Fibroblast of mammary gland (primary cell): ENCODE data around the gene VSIR.

Experiments used
- DNase-seq: peaks from one replicate; pipeline ENCODE4 v3.0.0-alpha.2; 2010; ENCODE audit warnings: low read depth
- H3K4me3 ChIP-seq: 2 replicates; pipeline ENCODE4 v1.5.1; 2011; ENCODE audit warnings: low read depth, mild to moderate bottlenecking, low read length, moderate library complexity; ENCODE audit not compliant: control insufficient read depth
- CTCF ChIP-seq: conservative IDR thresholded peaks from 2 replicates; pipeline ENCODE4 v1.5.1; 2011; ENCODE audit warnings: low read depth, low read length, inconsistent platforms; ENCODE audit not compliant: control insufficient read depth, insufficient read depth

The VSIR gene

GRCh38 chr10:71805776-71806703 lies 32.7 kb upstream of the VSIR start:
- H3K4me3 ChIP-seq = no peak overlapping the region
- TF ChIP-seq CTCF = no peak
- no peak for DNase-seq

GRCh38 chr10:71804077-71804476 lies 30.8 kb upstream of the VSIR start:
- DNase-seq = no peak
- H3K4me3 ChIP-seq = no peak overlapping the region
- TF ChIP-seq CTCF = no peak

- TF ChIP-seq CTCF = no peak
- H3K4me3 ChIP-seq = no peak overlapping the region
- DNase-seq = no peak
Measured at GRCh38 chr10:71802715-71803488, 29.6 kb upstream of the VSIR start.

- no peak for DNase-seq
- TF ChIP-seq CTCF = no peak
- no peak overlapping the region for H3K4me3 ChIP-seq
Measured at GRCh38 chr10:71802235-71802634, 28.9 kb upstream of the VSIR start.

GRCh38 chr10:71801361-71801760 lies 28.0 kb upstream of the VSIR start:
- no peak for DNase-seq
- no peak overlapping the region for H3K4me3 ChIP-seq
- no peak for TF ChIP-seq CTCF

- no peak overlapping the region for H3K4me3 ChIP-seq
- DNase-seq = no peak
- no peak for TF ChIP-seq CTCF
Measured at GRCh38 chr10:71799608-71800453, 26.5 kb upstream of the VSIR start.
